Measurements from ENCODE around the gene COL16A1.

COL16A1 gene

DNA sequence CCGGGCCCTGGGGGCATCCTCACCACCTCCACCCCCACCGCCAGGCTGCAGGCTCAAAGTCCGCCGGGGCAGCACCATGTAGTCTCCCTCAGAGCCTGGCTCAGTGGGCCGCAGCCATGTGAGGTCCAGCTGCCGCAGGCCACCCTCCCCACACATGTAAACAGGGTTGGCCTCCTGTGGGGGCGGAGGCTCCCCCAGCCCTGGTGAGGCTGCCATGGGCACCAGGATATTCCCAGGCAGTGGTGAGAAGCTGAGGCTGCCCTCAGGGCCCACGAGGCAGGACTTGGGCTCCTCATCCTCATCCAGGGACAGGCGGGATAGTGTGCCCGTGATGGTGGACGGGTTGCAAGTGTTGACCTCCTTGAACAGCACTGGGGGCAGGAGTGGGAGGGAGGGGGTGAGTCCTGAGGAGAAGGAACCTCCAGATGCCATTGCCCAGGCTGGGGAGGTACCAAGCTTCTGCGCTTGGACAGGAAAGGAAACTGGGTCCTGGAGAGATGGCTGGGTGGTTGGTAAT, 27.3 kb upstream of the COL16A1 start:
- H3K27ac ChIP-seq (ENCODE audit: low read length), result no peak overlapping the region
- H3K9ac ChIP-seq (ENCODE audit: low read depth, low read length), result no peak overlapping the region
- H3K9me3 ChIP-seq (ENCODE audit: insufficient read depth, low read depth, low read length), result no peaks in the 10 kb centered on the region
- no peaks in the 10 kb centered on the region for H3K27me3 ChIP-seq (ENCODE audit: insufficient read depth, low read length)
- no peak overlapping the region for H3K4me3 ChIP-seq (ENCODE audit: low read length)
- no peaks in the 10 kb centered on the region for H3K4me1 ChIP-seq (ENCODE audit: insufficient read depth, low read length)
- H3K36me3 ChIP-seq (ENCODE audit: insufficient read depth, low read depth, low read length), result no peaks in the 10 kb centered on the region

DNA sequence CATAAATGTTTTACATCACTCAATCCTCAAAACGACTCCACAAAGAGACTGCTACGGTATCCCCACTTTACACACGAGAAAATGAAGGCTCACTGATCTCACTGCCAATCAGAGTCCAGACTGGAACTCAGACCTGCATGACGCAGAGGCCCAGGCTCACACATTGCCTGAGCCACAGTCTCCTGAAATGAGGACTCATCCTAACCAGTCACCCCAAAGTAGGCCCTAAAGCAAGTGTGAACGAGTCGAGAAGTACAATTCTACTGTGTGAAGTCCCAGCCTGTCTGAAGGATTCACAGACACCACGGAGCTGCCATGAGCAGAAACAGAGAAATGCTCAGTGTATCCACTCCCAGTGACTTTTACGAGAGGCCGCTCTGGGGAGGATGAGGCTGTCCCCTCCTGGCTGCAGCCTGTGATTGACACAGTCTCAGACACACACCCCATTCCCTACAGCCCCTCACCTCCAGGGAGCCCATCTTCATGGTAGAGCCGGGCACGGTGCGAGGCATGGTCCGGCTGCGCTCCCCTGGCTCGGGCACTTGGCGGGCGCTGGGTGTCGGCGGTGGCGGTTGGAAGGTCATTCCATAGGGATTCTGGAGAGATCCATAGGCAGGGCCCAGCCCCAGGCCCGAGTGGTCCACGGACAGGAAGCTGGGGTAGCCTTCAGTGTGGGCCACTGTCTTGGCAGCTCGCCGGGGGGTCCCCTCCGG, 26.7 kb upstream of the COL16A1 start:
- Histone ChIP-seq H3K27me3 (ENCODE audit: insufficient read depth, low read length) (no peaks in the 10 kb centered on the region), H3K36me3 (ENCODE audit: insufficient read depth, low read depth, low read length) (no peaks in the 10 kb centered on the region), H3K27ac (ENCODE audit: low read length) (no peak overlapping the region), H3K4me3 (ENCODE audit: low read length) (no peak overlapping the region), H3K9ac (ENCODE audit: low read depth, low read length) (no peak overlapping the region), H3K4me1 (ENCODE audit: insufficient read depth, low read length) (no peaks in the 10 kb centered on the region), H3K9me3 (ENCODE audit: insufficient read depth, low read depth, low read length) (no peaks in the 10 kb centered on the region)

DNA sequence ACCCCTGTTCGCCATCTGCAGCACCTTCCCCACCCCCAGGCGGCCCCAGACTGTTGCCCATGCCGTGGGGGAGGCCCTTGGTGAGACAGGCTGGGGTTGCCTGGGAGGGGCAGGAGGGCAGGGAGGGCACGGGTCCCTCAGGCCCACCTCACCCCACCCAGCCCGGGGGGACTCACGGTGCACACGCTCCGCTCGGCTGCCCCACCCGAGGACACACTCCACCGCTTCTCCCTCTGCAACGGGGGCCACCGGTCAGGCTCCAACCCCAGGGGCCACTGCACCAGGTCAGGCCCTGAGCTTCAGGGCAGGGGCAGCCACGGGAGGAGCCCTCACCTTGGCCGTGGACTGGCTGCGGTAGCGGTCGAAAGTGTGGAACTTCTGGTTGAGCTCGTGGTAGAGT, 24.0 kb upstream of the COL16A1 start:
- Histone ChIP-seq H3K4me1 (ENCODE audit: insufficient read depth, low read length) (no peaks in the 10 kb centered on the region), H3K36me3 (ENCODE audit: insufficient read depth, low read depth, low read length) (no peaks in the 10 kb centered on the region)

DNA sequence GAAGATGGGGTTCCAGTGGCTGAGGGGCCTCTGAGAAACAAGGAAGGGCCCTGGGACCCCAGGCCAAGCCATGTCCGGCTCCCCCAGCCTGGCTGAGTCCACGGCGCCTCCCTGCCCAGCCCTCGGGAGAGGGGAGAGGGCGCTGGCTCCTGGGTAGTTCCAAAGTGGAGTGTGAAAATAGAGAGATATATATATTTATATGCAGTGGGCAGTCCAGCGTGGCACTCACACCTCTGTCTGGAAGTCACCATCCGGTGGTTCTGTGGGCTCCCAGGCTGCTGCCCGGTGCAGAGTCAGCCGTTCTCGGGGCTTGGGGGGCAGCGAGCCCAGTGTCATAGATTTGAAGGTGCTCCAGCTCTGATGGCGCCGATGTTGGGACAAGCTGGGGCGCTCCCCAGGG, 23.4 kb upstream of the COL16A1 start:
- Histone ChIP-seq H3K9me3 (ENCODE audit: insufficient read depth, low read depth, low read length) (no peaks in the 10 kb centered on the region), H3K4me3 (ENCODE audit: low read length) (no peak overlapping the region), H3K36me3 (ENCODE audit: insufficient read depth, low read depth, low read length) (no peaks in the 10 kb centered on the region), H3K4me1 (ENCODE audit: insufficient read depth, low read length) (no peaks in the 10 kb centered on the region), H3K27ac (ENCODE audit: low read length) (no peak overlapping the region), H3K27me3 (ENCODE audit: insufficient read depth, low read length) (no peaks in the 10 kb centered on the region), H3K9ac (ENCODE audit: low read depth, low read length) (no peak overlapping the region)

More for the DNA sequence above, 24.0 kb upstream of the COL16A1 start:
- Histone ChIP-seq H3K4me3 (ENCODE audit: low read length) (no peak overlapping the region), H3K27ac (ENCODE audit: low read length) (no peak overlapping the region), H3K9me3 (ENCODE audit: insufficient read depth, low read depth, low read length) (no peaks in the 10 kb centered on the region), H3K27me3 (ENCODE audit: insufficient read depth, low read length) (no peaks in the 10 kb centered on the region), H3K9ac (ENCODE audit: low read depth, low read length) (no peak overlapping the region)

DNA sequence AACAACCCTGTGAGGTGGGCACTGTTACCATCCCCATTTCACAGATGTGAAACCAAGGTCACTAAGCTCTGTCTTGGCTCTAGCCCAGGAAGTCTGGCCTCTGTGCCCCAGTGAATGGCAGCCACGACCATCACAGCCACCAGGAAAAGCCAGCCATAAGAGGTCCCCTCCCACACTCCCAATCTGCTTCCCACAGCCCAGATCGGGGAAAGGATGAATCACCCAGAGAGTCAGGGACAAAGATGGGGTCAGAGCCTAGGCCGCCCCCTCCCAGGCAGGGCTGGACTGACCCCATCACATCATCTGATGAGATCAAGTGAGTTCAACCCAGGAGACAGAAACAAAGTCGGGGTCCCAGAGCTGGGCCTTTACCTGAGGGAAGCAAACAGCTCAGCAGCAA, 22.9 kb upstream of the COL16A1 start:
- H3K36me3 ChIP-seq (ENCODE audit: insufficient read depth, low read depth, low read length), result no peaks in the 10 kb centered on the region
- H3K27ac ChIP-seq (ENCODE audit: low read length), result no peak overlapping the region
- no peaks in the 10 kb centered on the region for H3K27me3 ChIP-seq (ENCODE audit: insufficient read depth, low read length)
- no peaks in the 10 kb centered on the region for H3K9me3 ChIP-seq (ENCODE audit: insufficient read depth, low read depth, low read length)
- no peak overlapping the region for H3K9ac ChIP-seq (ENCODE audit: low read depth, low read length)
- no peak overlapping the region for H3K4me3 ChIP-seq (ENCODE audit: low read length)
- H3K4me1 ChIP-seq (ENCODE audit: insufficient read depth, low read length), result no peaks in the 10 kb centered on the region

DNA sequence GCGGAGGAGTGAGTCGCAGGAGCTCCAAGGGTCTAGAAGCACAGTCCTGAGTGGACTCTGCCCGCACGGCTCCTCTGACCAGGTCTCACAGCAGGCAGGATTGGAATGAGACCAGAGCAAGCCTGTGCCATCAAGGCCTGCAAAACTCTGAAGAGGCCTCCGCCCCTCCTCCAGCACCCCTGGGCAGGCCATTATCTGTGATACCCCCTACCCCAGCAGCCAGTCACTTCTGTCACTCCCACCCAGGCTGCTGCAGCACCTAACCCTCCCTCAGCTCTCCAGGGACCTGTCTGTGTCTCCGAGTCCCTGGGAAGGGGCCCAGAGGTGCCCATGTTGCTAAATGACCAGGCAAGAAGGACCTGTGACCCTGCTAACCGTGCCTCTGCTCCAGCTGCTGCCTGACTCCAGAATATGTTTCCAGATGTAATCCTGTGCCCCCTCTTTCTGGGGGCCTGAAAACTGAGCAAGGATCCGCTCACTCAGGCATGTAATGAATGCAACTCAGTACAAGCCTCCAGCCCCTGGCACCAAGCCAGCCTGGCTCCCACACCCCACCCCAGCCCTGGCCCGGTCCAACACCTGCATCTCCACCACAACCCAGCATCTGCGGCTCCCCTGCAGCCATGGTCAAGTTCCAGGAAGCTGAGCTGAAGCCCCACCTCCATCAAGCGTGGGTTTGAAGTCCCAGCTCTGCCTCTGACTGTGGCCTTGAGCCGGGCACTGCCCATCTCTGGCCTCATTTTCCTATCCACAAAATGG, 22.1 kb upstream of the COL16A1 start:
- Histone ChIP-seq H3K9me3 (ENCODE audit: insufficient read depth, low read depth, low read length) (no peaks in the 10 kb centered on the region), H3K4me1 (ENCODE audit: insufficient read depth, low read length) (no peaks in the 10 kb centered on the region), H3K4me3 (ENCODE audit: low read length) (no peak overlapping the region), H3K27ac (ENCODE audit: low read length) (no peak overlapping the region), H3K27me3 (ENCODE audit: insufficient read depth, low read length) (no peaks in the 10 kb centered on the region; the same call in 1 of the 2 replicates), H3K36me3 (ENCODE audit: insufficient read depth, low read depth, low read length) (no peaks in the 10 kb centered on the region), H3K9ac (ENCODE audit: low read depth, low read length) (no peak overlapping the region)

DNA sequence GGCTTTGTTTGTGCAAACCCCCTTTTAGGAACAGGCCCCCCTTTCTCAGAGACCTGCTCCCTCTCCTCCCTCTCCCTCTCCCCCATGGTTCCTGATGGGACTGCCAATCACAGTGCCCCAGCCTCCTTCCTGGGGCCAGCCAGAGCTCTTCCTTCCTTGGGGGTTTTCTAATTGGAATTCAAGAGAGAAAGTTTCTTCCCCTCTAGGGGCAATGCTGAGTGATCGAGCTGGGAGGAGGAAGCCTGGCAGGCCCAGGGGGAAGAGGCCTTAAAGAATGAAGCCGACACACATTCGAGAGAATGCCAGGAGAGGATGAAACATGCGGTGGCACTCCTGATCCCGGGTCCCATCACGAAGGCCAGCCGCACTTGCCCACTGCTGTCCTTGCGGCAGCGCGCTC, 21.3 kb upstream of the COL16A1 start:
- no peak overlapping the region for H3K9ac ChIP-seq (ENCODE audit: low read depth, low read length)
- no peak overlapping the region for H3K27ac ChIP-seq (ENCODE audit: low read length)
- H3K9me3 ChIP-seq (ENCODE audit: insufficient read depth, low read depth, low read length), result no peaks in the 10 kb centered on the region
- no peaks in the 10 kb centered on the region; the same call in 1 of the 2 replicates for H3K27me3 ChIP-seq (ENCODE audit: insufficient read depth, low read length)
- no peaks in the 10 kb centered on the region for H3K4me1 ChIP-seq (ENCODE audit: insufficient read depth, low read length)
- H3K36me3 ChIP-seq (ENCODE audit: insufficient read depth, low read depth, low read length), result no peaks in the 10 kb centered on the region
- no peak overlapping the region for H3K4me3 ChIP-seq (ENCODE audit: low read length)

DNA sequence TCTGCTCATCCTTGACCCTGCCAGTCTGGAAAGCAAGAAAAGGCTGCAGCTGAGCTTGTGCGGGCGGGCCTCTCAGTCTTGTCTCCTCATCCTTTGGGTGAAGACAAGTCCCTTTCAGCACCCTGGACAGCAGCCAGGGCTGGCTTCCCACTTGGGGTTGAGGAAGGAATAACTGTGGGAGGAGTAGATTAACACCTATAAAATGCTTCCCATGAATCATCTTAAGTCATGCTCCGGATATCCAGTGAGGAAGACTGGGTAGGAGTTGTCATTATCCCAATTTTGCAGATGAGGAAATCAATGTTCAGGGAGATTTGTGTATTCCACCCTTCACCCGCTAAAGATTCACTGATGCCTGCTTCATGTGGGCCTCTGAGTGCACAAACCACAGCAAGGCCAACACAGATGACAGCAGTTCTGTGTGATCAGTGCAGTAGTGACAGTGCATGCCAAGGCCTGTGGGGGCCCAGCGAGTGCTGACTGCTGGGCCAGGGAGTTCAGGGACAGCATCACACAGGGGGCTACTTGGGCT, 20.1 kb upstream of the COL16A1 start:
- no peak overlapping the region for H3K4me3 ChIP-seq (ENCODE audit: low read length)
- H3K27ac ChIP-seq (ENCODE audit: low read length), result no peak overlapping the region
- H3K4me1 ChIP-seq (ENCODE audit: insufficient read depth, low read length), result no peaks in the 10 kb centered on the region
- H3K9ac ChIP-seq (ENCODE audit: low read depth, low read length), result no peak overlapping the region
- H3K36me3 ChIP-seq (ENCODE audit: insufficient read depth, low read depth, low read length), result no peaks in the 10 kb centered on the region
- H3K9me3 ChIP-seq (ENCODE audit: insufficient read depth, low read depth, low read length), result no peaks in the 10 kb centered on the region
- no peaks in the 10 kb centered on the region; the same call in 1 of the 2 replicates for H3K27me3 ChIP-seq (ENCODE audit: insufficient read depth, low read length)

DNA sequence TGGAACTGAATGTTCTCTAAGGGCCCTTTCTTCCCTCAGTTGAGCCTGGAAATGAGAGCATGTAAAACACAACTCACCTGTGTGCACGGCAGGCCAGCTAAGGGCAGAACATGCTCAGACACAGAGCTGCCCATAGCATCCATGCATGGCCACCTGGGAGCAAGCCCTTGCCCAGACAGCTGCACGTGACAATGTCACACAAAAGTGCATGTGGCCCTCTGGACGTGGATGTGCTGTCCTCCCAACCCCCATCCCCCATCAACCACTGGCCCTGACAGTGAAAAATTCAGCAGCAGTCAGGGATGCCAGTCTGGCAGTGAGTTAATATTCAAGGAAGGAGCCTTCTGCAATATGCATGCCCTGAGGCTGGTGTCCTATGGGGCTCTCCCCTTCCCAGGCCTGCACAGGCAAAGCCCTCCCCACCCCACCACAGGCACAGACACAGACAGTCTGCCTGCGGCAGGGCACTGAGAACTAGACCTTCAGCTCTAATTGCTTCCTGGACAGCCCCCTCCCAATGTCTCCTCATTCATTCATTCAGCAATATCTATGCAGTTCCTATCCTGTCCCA, 14.6 kb upstream of the COL16A1 start:
- Histone ChIP-seq H3K9ac (ENCODE audit: low read depth, low read length) (no peak overlapping the region), H3K27ac (ENCODE audit: low read length) (no peak overlapping the region), H3K4me3 (ENCODE audit: low read length) (no peak overlapping the region), H3K4me1 (ENCODE audit: insufficient read depth, low read length) (no peaks in the 10 kb centered on the region; the same call in 1 of the 2 replicates), H3K36me3 (ENCODE audit: insufficient read depth, low read depth, low read length) (no peaks in the 10 kb centered on the region), H3K9me3 (ENCODE audit: insufficient read depth, low read depth, low read length) (no peaks in the 10 kb centered on the region), H3K27me3 (ENCODE audit: insufficient read depth, low read length) (peaks cover 12% of the 10 kb centered on the region; the same call in 1 of the 2 replicates)

DNA sequence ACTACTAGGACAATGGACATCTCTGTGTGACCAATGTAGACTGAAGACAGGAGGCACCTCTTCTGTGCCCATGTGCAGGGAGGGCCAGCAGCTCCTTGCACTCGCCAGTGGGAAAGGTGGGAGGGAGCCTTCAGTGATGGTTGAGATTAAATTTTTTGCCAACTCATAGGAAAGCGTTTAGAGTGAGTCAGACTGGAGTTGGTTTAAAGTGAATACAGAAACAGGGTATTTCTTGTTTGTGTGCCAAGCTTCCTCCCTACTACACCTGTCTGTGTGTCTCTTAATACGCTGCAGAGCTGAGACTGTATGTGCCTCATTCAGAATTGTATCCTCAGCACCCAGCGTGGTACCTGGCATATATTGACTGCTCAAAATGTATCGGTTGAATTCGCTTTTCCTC, 13.5 kb upstream of the COL16A1 start:
- no peaks in the 10 kb centered on the region for H3K9me3 ChIP-seq (ENCODE audit: insufficient read depth, low read depth, low read length)
- H3K4me3 ChIP-seq (ENCODE audit: low read length), result no peak overlapping the region
- H3K4me1 ChIP-seq (ENCODE audit: insufficient read depth, low read length), result peaks cover 4% of the 10 kb centered on the region; the same call in 1 of the 2 replicates
- no peaks in the 10 kb centered on the region for H3K36me3 ChIP-seq (ENCODE audit: insufficient read depth, low read depth, low read length)
- no peak overlapping the region for H3K9ac ChIP-seq (ENCODE audit: low read depth, low read length)
- no peak overlapping the region for H3K27ac ChIP-seq (ENCODE audit: low read length)
- H3K27me3 ChIP-seq (ENCODE audit: insufficient read depth, low read length), result peaks cover 12% of the 10 kb centered on the region; the same call in 1 of the 2 replicates

DNA sequence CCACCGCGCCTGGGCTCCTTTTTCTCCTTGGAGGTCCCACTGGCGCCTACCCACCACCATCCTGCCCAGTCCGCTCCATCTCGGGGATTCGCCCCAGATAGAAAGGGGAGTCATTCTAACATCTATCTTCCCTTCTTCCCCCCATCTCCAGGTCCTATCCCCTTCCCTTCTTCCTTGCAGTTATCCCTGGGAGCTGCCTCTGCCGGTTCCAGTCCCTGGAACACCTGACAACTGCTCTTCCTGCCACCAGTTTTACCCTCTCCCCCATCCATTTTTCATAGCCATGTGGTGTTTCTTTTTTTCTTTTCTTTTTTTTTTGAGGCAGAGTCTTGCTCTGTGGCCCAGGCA, 12.0 kb upstream of the COL16A1 start:
- peak overlapping the region; percentile 69; the same call in 1 of the 2 replicates for H3K4me3 ChIP-seq (ENCODE audit: low read length)
- H3K36me3 ChIP-seq (ENCODE audit: insufficient read depth, low read depth, low read length), result no peaks in the 10 kb centered on the region
- H3K27ac ChIP-seq (ENCODE audit: low read length), result no peak overlapping the region
- H3K9me3 ChIP-seq (ENCODE audit: insufficient read depth, low read depth, low read length), result no peaks in the 10 kb centered on the region
- H3K27me3 ChIP-seq (ENCODE audit: insufficient read depth, low read length), result peaks cover 12% of the 10 kb centered on the region; the same call in 1 of the 2 replicates
- peaks cover 6% of the 10 kb centered on the region for H3K4me1 ChIP-seq (ENCODE audit: insufficient read depth, low read length)
- peak overlapping the region; percentile 47; the same call in 1 of the 2 replicates for H3K9ac ChIP-seq (ENCODE audit: low read depth, low read length)
